ENCODE data around the gene CYBC1.

DNA sequence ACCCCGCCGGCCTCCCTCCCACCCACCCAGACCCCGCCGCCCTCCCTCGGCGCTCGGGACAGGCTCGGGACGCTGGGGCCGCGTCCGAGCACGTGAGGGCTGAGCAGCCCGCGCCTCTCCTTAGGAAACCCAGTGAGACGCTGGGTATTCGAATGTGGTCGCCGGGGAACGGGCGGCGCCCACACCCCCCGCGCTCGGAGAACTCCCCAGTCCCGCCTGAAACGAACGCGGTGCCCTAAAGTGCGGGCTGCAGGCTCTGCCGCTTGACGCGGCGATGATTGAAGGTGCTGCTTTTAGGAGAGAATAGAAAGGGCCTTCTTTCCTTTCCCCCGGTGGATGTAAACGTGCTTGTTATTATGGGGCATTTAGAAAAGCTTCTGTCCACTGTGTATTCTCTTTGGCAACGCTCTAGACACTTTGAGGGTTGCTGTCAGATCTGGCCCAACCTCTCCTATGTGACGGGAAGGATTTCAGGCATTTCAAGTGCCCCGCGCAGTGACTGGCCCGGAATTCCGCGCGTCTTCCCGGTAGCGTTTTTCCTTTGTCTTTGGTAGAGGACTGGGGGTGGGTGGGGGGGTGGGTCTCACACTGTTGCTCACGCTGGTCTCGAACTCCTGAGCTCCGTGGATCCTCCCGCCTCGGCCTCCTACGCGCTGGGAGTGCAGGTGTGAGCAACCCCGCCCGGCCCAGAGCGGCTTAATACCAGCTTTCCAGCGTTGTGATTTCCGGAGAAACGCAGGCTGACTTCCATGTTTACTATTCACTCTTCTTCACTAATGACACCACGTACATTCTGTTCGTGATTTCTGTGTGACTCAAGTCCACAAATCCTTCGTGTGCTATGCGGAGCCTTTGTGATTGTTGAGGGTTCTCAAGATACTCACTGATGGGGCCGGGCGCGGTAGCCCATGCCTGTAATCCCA lies 47.2 kb upstream of the CYBC1 start:
- TF ChIP-seq, protein P1, sequence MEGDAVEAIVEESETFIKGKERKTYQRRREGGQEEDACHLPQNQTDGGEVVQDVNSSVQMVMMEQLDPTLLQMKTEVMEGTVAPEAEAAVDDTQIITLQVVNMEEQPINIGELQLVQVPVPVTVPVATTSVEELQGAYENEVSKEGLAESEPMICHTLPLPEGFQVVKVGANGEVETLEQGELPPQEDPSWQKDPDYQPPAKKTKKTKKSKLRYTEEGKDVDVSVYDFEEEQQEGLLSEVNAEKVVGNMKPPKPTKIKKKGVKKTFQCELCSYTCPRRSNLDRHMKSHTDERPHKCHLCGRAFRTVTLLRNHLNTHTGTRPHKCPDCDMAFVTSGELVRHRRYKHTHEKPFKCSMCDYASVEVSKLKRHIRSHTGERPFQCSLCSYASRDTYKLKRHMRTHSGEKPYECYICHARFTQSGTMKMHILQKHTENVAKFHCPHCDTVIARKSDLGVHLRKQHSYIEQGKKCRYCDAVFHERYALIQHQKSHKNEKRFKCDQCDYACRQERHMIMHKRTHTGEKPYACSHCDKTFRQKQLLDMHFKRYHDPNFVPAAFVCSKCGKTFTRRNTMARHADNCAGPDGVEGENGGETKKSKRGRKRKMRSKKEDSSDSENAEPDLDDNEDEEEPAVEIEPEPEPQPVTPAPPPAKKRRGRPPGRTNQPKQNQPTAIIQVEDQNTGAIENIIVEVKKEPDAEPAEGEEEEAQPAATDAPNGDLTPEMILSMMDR (IDR thresholded peaks at IDR 0.05 in 8 of 11, conservative IDR thresholded peaks at IDR 0.05 in 3 of 11), result no peak
- TF ChIP-seq POLR2A (IDR thresholded peaks at IDR 0.05), result no peak
- no peak for TF ChIP-seq POLR2AphosphoS5 (IDR thresholded peaks at IDR 0.05)

Measured in spleen (tissue), 7 donors.